ENCODE results near the gene CCDC146.
"Not testable (repeated sequence)": the region's sequence is repeated elsewhere in the genome, so short reads cannot be mapped to it uniquely, and the experiment has no call there.

The CCDC146 gene, protein sequence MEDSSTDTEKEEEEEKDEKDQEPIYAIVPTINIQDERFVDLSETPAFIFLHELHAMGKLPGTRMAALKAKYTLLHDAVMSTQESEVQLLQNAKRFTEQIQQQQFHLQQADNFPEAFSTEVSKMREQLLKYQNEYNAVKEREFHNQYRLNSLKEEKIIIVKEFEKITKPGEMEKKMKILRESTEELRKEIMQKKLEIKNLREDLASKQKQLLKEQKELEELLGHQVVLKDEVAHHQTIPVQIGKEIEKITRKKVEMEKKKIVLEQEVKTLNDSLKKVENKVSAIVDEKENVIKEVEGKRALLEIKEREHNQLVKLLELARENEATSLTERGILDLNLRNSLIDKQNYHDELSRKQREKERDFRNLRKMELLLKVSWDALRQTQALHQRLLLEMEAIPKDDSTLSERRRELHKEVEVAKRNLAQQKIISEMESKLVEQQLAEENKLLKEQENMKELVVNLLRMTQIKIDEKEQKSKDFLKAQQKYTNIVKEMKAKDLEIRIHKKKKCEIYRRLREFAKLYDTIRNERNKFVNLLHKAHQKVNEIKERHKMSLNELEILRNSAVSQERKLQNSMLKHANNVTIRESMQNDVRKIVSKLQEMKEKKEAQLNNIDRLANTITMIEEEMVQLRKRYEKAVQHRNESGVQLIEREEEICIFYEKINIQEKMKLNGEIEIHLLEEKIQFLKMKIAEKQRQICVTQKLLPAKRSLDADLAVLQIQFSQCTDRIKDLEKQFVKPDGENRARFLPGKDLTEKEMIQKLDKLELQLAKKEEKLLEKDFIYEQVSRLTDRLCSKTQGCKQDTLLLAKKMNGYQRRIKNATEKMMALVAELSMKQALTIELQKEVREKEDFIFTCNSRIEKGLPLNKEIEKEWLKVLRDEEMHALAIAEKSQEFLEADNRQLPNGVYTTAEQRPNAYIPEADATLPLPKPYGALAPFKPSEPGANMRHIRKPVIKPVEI

DNA sequence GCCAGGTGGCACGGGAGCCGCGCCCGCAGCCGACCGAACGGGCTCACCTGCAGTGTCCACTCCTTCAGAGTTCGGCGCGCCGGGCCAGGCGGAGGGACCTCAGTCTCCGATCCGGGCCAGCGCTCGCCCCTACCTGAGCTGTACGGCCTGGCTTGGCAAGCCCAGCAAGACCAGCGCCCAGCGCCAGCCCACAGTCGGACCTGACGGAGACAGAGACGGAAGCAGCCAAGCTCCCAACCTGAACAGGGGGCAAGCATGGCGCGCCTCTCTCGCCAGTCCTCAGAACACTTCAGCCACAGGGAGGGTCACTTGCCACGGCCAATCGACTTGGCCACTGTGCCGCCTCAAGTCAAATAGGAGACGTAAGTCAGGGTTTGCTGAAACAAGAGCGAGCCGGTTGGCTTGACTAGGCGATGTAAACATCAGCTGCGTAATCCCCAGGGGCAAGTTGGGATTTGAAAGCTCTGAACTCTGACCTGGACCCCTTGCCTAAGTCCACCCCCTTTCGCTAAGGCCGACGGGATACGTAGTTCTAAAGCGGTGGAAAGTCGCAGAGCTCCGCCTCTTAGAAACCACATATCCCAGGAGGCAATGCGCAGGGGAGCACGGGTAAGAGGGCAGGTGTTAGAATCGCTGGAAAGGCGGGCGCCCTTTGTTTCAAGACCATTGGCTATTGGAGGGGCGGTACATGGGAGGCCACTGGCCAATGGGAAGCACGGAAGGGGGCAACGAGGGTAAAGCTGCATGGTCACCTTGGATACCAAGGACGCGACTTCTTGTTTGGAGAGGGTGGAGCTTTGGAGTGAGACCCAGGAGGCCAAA is at the start of gene CCDC146:
CCDC146 (plus strand) TSS at position 756 of the 822 bp plus-strand sequence. CDS start 45,054 bp downstream, outside the sequence.
- DNase-seq, result peak; percentile 98

DNA sequence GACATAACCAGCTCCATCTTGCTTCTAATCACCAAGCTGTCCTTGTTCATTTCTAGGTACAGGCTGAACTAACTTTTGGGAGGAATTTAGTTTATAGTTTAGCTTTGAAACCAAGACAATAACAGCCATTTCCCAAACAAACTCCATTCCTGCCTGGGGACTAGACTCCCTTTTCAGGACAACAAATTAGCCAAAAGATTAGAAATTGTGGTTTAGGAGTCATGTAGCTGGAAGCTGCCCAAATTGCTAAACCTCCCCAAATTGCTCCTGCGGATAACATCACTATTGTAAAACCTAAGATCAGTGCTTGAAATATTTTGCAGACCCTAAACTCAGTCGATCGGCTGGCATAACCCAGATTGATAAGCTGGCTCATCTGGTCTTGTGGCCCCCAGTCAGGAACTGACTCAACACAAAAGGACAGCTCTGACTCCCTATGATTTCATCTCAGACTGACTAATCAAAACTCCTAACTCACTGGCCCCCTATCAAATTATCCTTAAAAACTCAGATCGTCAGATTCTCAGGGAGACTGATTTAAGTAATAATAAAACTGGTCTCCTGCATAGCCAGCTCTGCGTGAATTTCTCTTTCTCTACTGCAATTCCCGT is 47.5 kb upstream of the CCDC146 start:
- not testable (repeated sequence) for DNase-seq

DNA sequence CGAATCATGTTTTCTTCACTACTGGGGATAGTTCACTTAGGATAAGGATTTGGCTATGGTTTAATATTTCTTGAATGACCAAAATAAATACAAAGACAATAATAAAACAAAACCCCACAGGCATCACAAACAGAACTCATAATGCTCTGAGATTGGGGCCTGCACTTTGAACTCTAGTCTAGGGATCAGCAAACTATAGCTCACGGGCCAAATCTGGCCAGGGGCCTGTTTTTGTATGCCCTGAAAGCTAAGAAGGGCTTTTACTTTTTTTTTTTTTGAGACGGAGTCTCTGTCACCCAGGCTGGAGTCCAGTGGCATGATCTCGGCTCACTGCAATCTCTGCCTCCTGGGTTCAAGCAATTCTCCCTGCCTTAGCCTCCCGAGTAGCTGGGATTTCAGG is 45.4 kb upstream of the CCDC146 start:
- DNase-seq, result not testable (repeated sequence)

DNA sequence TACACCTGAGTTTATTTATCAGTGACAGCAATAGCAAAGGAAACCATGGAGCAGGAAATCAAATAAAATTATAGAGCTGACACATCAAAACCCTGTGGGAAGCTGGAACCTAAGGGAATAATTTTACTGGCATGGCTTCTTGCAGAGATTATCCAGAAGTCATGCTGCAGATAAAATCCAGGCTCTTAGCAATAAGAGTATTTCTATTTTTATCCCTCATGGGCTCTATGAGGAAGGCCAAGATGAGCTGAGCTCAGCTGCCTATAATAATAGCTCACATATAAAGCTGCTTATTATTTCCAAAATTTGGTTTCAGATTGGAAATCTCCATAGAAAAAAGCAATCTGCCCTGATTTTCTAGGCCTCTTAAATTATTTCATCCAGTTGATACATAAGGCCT is 43.3 kb upstream of the CCDC146 start:
- DNase-seq, result not testable (repeated sequence)

DNA sequence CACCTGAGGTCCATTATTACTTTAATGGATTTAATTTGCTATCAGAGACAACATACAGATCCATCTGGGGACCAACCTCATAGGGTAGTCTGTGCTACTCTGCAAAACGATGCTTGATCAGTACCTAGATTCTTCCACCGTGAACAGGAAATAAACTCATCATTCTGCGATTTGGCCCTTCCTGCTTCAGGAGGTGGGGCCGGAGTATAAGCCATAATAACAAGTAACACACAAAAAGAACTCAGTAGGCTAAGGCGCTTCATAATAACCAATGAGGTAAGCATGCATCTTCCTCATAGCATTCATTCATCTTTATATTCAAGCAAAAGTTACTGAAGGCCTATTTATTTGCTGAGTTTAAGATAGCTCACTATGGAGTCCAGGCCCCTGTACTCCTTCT is 42.8 kb upstream of the CCDC146 start:
- DNase-seq, result not testable (repeated sequence)

DNA sequence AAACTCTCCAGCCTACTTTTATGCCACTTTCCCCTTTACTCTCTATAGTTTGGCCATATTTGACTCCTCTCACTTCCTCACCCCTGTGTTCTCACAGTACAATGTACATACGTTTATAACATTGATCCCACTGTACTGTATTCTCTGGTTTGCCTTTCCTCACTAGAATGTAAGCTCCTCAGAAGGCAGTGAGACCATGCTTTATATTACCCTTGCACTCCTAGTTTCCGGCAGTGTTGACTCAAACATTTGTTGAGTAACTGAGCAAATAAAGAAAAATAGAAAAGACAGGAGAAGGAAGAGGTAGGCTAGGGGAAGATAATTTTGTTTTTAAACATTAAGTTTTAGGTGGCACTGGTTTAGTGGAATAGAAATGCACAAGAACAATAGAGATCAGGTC is 42.2 kb upstream of the CCDC146 start:
- not testable (repeated sequence) for DNase-seq

DNA sequence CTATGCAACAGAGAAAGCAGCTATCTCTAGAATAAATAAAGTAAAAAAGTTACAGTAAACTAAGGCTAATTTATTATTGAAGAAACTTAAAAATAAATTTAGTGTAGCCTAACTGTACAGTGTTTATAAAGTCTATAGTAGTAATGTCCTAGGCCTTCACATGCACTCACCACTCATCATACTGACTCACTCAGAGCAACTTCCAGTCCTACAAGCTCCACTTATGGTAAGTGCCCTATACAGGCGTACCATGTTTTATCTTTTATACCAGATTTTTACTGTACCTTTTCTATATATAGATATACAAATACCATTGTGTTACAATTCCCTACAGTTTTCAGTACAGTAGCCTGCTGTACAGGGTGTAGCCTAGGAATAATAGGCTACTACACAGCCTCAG is 40.2 kb upstream of the CCDC146 start:
- DNase-seq, result not testable (repeated sequence)

DNA sequence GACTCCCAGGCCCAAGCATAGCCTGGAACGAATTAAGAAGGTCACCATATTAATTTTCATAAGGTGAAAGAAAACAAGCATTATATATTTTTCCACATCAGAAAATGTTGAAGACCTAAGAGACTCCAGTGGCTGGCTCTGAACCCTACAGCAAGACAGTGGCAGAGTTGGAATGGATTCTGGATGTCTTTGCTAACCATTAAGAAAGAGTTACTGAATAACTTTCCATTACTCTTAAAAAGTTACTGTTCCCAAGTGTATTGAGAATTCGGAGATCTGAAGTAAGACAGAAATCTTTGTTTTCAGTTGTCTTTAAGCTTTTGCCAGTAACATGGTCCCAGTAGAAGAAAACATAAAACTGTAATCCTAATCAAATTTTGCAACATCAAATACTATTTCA is 30.1 kb upstream of the CCDC146 start:
- not testable (repeated sequence) for DNase-seq

DNA sequence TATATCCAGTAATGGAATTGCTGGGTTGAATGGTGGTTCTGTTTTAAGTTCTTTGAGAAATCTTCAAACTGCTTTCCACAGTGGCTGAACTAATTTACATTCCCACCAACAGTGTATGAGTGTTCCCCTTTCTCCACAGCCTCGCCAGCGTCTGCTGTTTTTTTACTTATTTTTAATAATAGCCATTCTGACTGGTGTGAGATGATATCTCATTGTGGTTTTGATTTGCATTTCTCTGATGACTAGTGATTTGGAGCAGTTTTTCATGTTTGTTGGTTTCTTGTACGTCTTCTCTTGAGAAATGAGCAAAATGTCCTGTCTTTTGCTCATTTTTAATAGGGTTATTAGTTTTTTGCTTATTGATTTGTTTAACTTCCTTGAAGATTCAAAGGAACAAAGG is 21.9 kb upstream of the CCDC146 start:
- DNase-seq, result not testable (repeated sequence)

DNA sequence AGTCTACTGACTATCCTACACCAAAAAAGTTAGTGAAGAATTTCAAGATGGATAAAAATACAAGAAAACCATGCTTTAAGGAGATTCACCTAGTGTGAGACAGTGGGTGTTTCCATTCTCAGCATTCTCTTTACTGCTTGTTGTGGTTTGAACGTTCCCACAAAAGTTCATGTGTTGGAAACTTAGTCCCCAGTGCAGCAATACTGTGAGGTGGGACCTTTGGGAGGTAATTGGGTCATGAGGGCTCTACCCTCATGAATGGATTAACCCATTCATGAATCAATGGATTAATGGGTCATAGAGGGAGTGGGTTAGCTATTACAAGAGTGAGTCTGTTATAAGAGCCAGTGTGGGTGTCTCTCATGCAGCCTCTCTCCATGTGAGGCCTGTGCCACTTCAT is 21.2 kb upstream of the CCDC146 start:
- DNase-seq, result not testable (repeated sequence)

DNA sequence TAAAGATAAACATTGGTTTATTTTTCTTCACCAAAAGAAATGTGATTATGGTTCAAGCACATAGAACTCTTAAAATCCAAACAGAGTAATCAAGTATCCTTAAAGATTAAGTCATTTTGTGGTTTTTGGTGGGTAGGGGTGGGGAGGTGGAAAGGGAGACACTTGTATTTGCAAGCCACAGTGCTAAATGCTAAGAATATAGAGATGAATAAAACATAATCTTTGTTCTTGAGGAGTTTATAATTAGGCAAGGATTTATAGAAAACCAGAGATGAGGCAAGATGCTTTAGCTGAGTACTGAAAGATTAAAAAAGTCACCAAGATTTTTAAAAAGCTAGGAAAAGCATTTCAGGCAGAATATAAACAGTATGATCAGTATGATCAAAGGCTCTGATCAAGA is 19.7 kb upstream of the CCDC146 start:
- not testable (repeated sequence) for DNase-seq

DNA sequence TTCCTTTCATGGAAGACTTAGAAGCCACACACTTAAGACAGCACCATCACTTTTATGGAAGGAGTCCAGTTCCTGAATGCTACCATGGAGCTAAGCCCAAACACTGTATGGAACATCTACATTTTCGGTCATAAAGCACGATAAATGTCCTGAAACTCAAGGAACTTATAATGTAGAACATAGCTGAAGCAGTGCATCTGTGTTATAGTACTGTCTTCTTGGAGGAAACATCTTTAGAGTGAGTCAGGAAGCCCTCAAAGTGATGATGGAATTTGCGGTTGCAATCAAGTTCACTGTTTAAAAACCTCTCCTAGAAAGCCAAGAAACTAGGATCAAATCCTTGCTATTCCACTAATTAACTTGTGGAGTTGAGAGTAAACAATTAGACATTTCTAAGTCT is 16.5 kb upstream of the CCDC146 start:
- not testable (repeated sequence) for DNase-seq

DNA sequence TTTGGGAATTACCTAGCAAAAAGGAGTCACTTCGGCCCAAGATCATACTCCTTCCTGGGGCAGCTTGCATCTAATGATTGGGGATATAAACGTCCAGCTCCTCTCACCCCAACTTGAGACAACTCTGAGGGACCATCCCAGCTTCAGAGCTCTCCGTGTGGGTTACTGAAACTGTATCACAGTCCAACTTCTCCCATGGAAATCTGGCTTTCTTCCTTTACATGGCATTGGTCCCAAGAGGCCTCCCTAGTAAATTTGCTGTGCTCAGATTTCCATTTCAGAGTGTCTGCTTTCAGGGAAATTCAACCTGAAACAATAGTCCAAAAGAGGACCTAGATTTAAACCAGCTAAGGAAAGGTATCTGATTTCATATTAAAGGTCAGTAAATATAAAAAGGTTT is 14.8 kb upstream of the CCDC146 start:
- not testable (repeated sequence) for DNase-seq

DNA sequence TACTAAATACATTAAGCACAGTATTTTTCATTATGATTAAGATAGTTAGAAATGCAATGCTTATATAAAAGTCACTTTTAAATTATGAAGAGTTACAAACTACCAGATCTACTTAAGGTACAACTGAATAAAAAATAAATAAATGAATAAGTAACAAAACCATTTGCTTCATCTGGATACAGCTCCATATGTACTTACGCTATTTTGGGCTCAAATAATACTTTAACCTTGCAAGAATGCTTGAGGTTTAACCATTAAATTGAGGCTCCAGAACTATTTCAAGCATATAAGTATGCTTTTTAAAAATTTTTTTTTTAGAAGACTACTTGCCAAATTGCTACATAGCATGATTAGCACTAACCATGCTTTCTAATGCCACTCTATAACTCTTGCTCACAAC is 14.1 kb upstream of the CCDC146 start:
- DNase-seq, result not testable (repeated sequence)

DNA sequence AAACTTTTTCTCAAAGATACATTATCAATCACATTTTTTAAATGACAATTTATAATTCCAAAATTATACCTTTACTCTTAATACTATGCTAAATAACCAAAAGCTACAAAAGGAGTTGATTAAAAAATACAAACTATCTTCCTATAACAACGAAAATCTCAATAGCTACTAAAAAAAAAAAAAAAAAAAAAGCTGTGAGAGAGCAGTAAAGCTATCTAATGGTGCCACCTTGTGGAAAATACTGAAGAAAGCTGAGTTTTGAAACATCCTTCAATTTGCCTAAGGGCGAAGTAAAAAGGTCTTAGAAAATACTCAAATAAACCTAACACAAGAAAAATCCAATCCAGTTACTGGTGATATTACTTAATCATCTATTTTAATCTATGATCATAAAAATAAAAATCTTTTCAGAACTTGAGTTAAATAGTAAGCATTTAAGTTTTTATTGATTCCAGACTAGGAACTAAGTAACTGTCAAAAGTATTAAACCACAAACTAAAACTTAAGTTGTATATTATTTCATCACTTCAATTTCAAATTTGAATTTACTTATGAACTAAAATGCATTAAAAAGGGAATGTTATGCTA is 9.6 kb upstream of the CCDC146 start:
- peak; percentile 31 for DNase-seq

DNA sequence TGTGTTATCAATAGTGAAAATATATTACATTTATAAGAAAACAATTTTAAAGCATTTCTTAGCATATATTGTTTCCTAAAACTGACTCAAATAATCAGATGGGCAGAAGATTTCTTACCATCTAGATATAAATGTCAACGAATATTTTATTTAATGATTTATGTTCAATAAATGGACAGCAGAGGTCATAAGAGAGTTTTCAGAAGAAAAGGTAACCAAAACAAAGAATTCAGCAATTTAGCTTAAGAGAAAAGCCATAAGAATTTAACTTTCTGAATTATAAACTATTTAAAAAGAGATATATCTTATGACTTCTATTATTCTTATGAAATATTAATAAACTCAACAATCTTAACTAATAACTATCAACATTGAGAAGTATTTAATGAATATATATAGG is 3.1 kb downstream of the CCDC146 start:
- not testable (repeated sequence) for DNase-seq

DNA sequence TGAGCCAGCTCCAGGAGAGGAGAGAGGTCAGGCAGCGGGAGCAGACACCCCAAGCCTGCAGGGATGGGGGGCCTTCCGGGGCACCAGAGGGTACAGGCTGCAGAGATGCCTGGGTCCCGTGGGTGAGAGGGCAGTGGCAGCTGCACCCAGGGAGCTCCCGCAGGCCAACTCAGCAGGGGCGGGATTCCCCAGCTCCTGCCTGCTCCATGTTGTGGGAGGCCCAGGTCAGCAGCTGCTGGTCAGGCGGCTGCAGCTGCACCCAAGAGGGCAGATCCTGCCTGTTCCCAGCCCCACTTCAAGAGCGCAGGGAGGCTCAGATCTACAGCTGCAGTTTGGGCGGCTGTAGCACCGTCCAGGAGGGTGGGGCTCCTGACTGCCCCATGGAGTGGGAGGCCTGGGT is 4.6 kb downstream of the CCDC146 start:
- DNase-seq, result not testable (repeated sequence)

DNA sequence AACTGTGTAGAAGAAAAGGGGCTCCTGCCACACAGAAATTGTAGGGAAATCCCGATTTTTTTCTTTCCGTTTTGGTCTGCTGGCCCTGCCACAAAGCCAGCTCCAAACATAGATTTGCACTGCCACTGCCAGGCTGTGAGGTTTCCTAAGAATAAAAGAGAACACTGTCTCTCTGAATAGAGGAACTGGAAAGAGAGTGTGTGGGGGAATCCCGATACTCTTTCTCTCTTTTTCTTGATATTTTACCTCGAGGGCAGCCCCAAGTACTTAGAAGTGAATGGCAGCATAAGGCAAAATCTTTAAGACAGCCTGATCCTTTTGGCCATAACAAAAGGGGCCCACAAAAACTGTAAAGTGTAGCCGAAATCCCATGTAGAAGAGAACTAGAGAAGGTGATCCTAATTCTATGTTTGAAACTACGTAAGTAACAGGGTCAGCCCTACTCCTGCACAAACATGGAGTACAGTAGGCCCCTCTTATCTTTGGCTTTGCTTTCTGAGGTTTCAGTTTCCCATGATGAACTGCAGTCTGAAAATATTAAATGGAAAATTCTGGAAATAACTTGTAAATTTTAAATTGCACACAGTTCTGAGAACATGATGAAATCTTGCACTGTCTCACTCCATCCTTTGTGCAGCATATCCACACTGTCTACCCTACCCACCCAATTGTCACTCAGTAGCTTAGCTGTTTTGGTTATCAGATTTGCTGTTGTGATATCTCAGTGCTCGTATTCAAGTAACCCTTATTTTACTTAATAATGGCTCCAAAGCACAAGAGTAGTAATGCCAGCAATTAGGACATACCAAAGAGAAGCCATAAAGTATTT is 6.4 kb downstream of the CCDC146 start:
- not testable (repeated sequence) for DNase-seq

DNA sequence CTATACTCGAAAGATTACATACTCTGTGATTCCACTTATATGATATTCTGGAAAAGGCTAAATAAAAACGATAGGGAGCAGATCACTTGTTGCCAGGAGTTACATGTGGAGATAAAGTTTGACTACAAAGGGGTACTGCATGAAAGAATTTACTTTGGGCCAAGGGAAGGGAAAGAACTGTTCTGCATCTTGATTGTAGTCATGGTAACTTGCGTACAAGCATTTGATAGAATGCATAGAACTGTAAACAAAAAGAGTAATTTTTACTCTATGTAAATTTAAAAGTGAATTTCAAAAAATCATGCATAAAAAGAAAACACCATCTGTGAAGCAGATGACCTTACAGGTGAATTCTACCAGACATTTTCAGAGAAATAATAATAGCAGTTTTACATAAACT is 9.4 kb downstream of the CCDC146 start:
- DNase-seq, result not testable (repeated sequence)

DNA sequence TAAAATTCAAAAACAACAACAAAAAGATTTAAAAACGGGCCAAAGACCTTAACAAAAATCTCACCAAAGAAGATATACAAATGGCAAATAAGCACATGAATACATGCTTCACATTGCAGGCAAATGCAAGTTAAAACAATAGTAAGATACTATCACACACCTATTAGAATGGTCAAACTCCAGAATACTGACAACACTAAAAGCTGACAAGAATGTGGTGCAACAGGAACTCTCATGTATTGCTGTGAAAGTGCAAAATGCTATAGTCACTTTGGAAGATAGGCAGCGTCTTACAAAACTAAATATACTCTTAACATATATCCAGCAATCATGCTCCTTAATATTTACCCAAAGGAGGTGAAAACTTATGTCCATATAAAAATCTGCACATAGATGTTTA is 16.3 kb downstream of the CCDC146 start:
- DNase-seq, result not testable (repeated sequence)

DNA sequence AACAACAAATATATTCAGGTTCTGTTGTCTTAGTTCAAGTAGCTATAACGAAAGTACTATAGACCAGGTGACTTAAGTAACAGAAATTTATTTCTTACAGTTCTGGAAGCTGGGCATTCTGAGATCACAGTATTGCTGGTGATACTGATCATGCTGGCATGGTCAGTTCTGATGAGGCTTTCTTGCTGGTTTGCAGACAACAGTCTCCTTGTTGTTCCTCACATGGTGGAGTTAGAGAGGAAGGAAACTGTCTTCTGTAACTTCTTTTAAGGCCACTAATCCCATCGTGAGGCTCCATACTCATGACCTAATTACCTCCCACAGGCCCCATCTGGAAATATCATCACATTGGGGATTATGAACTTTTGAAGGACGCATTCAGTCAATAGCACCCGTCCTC is 17.9 kb downstream of the CCDC146 start:
- DNase-seq, result not testable (repeated sequence)
